Measurements from ENCODE around the gene TMEM51. TPM values are rescaled to one million over a fixed set of nuclear protein-coding genes. Genes with fewer than 3 reads are reported as not detected.

The TMEM51 gene
- total and polyA plus RNA-seq, 2 of the 13 experiments (the other 11 are each of a cell fraction or from before 2014, with no cell fraction given), result 12.2 to 22.3 TPM

- TF ChIP-seq AKNA (CRISPR knock-in tag; IDR thresholded peaks at IDR 0.05; ENCODE audit: borderline replicate concordance) (no peak), XRCC5 (optimal IDR thresholded peaks at IDR 0.05; ENCODE audit: low read length) (peak; percentile 81), SATB2 (CRISPR knock-in tag; IDR thresholded peaks at IDR 0.05) (no peak), RFX5 (IDR thresholded peaks at IDR 0.05; ENCODE audit: low read depth, low read length) (peak; percentile 71), ATRX (CRISPR knock-in tag; IDR thresholded peaks at IDR 0.05; ENCODE audit: borderline replicate concordance) (no peak), ZNF251 (CRISPR knock-in tag; IDR thresholded peaks at IDR 0.05) (no peak), HIC2 (CRISPR knock-in tag; IDR thresholded peaks at IDR 0.05; ENCODE audit: low read depth) (peak; percentile 43; the same call in 1 of the 2 replicates), SYNCRIP (IDR thresholded peaks at IDR 0.05; ENCODE audit: insufficient read depth, low read depth, low read length) (no peak), GLMP (CRISPR knock-in tag; IDR thresholded peaks at IDR 0.05; ENCODE audit: borderline replicate concordance) (no peak), PCBP2 (optimal IDR thresholded peaks at IDR 0.05; ENCODE audit: low read depth, low read length, poor library complexity, severe bottlenecking) (no peak), FOSL1 (CRISPR knock-in tag; IDR thresholded peaks at IDR 0.05; ENCODE audit: borderline replicate concordance) (no peak), HOXD1 (CRISPR knock-in tag; IDR thresholded peaks at IDR 0.05) (no peak), FOXP4 (CRISPR knock-in tag; IDR thresholded peaks at IDR 0.05) (peak; percentile 89), POLR2AphosphoS2 (IDR thresholded peaks at IDR 0.05; ENCODE audit: low read depth, low read length) (no peak), ZNF75D (CRISPR knock-in tag; IDR thresholded peaks at IDR 0.05; ENCODE audit: borderline replicate concordance) (no peak), DMTF1 (CRISPR knock-in tag; IDR thresholded peaks at IDR 0.05) (no peak)
Measured at GRCh38 chr1:15139654-15140350, 13.7 kb upstream of the TMEM51 start (continued).
